IPS-18c (cell line): ENCODE measurements around the gene CADPS.

Experiments
- H3K4me3 ChIP-seq: 2 replicates; pipeline ENCODE4 v1.7.0; 2013; ENCODE audit warnings: low read depth, mild to moderate bottlenecking, low read length, moderate library complexity; ENCODE audit not compliant: insufficient read depth
- H3K9me3 ChIP-seq: one replicate; pipeline ENCODE4 v1.6.1; 2013; ENCODE audit warnings: mild to moderate bottlenecking, low read length, moderate library complexity; ENCODE audit not compliant: control insufficient read depth, insufficient read depth

The CADPS gene

GRCh38 chr3:62827550-62827949, 47.7 kb downstream of the CADPS start:
- no peak overlapping the region for H3K4me3 ChIP-seq
- no peaks in the 10 kb centered on the region for H3K9me3 ChIP-seq

GRCh38 chr3:62824965-62825592, 50.1 kb downstream of the CADPS start:
- Histone ChIP-seq H3K9me3 (no peaks in the 10 kb centered on the region), H3K4me3 (no peak overlapping the region)

DNA sequence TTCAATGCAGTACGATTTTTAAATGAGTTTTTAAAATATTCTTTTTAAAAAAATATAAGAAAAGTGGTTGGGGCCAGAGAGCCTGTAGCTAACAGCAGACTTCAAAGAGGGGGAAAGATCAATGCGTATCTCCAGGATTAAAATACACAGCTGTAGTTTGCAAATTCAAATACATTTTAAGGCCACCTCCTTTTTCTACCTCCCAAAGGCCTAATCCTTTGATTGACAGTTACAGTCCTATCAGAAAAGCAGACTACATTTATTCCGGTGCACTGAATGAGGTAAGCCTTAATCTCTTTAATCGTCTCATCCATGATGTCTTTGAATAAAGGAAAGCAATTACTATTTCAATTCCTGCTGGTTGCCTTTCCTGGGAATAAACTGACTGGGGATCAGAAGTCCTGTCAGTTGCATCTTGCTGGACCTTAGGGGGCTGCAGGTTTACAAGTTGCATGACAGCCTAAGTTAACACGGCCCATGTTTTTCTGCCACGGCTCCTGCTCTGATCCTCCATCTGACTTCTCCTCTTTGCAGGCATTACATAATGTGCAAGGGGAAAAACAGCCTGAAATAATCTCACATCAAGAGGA, 51.7 kb downstream of the CADPS start:
- no peak overlapping the region for H3K4me3 ChIP-seq

DNA sequence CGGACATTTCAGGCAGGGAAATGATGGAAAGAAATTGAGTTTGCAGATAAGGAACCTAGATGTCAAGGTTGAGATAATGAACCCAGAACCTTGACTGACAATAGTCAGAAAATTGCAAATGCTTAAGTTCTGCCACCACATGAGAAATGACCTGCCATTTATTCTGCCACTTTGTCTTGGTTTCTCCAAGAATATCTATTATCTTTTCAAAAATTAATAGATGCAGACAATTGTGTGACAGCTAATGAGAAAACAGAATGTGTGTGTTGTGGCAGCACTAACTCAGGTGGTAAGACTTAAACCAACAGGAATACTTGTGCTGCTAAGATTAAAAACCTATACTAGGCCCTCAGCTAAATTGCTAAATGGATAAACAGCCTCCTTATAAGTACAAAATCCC, 52.3 kb downstream of the CADPS start:
- Histone ChIP-seq H3K4me3 (no peak overlapping the region), H3K9me3 (no peaks in the 10 kb centered on the region)

More for the DNA sequence above, 51.7 kb downstream of the CADPS start:
- no peaks in the 10 kb centered on the region for H3K9me3 ChIP-seq

GRCh38 chr3:62818347-62818746, 56.9 kb downstream of the CADPS start:
- Histone ChIP-seq H3K4me3 (no peak overlapping the region), H3K9me3 (no peaks in the 10 kb centered on the region)

- no peaks in the 10 kb centered on the region for H3K9me3 ChIP-seq
- no peak overlapping the region for H3K4me3 ChIP-seq
Observed at GRCh38 chr3:62817678-62818077, 57.5 kb downstream of the CADPS start.

DNA sequence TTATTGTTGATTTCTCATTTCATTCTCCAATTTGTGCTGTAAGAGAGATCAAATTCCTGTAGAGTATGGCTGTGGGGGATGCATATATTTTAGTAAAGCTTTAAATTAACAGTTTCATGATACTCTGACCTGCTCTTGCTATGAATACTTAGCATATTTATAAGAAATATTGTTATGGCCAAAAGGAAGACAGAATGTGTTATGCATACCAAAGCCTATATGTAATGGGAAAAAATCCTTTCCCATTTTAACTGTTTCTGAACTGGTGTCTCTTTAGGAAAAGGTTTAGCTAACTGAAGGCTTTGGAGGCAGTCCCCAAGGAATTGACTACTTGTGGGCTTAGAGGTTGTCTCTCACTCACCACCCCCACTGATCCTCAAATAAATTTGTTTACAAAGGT, 59.2 kb downstream of the CADPS start:
- no peaks in the 10 kb centered on the region for H3K9me3 ChIP-seq
- H3K4me3 ChIP-seq, result no peak overlapping the region

DNA sequence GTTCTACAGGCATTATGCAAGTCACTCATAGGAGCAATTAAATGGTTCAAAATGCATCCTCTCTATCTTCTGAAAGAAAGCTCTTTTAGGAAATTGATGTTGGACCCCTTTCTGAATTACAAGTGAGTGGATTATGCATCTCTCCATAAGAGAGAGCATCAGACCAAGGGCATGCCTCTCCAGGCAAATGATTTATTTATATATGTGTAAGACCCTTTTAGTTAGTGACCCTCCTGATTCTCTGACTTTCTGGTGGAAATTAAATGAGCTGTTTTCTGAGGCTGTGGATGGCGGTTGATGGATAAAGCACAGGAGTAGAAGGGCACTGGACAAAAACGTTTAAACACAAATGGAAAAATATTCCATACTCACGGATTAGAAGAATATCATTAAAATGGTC, 62.6 kb downstream of the CADPS start:
- no peak overlapping the region for H3K4me3 ChIP-seq
- H3K9me3 ChIP-seq, result no peaks in the 10 kb centered on the region

GRCh38 chr3:62811119-62811518, 64.1 kb downstream of the CADPS start:
- H3K9me3 ChIP-seq, result no peaks in the 10 kb centered on the region
- no peak overlapping the region for H3K4me3 ChIP-seq

DNA sequence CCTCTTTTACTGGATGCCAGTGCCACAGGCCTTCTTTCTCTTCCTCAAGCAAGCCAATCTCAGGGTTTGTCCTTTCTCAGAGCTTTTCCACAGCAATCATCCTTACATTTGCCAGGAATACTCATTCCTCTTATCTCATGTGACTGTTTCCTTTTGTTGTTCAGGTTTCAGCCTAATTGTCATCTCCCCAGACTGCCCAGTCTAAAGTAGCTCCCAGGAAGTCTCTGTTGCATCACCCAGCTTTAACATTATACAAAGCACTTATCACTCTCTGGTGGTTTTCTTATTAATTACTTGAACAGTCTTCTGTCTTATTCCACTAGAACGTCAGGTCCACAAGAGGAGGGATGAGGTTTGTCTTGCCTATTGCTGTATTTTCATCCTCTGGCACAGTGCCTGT, 65.8 kb downstream of the CADPS start:
- no peak overlapping the region for H3K4me3 ChIP-seq
- H3K9me3 ChIP-seq, result no peaks in the 10 kb centered on the region

- Histone ChIP-seq H3K4me3 (no peak overlapping the region), H3K9me3 (no peaks in the 10 kb centered on the region)
Observed at GRCh38 chr3:62805580-62806277, 69.5 kb downstream of the CADPS start.

DNA sequence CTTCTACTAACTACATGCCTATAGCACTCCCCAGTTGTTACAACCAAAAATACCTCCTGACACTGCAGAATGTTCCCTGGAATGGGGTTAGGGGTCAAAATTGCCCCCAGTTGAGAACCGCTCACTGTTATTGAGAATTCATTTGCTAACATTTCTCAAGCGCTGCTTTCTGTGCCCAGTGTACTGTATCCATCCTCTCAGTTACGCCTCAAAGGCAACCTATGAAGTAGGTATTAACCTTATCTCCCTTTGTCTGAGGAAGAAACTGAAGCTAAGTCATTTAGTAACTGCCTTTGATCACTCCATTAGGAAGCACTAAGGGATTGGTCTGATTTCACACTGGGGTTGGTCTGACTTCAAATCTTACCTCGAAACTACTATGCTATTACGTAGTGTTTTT, 70.1 kb downstream of the CADPS start:
- H3K9me3 ChIP-seq, result no peaks in the 10 kb centered on the region
- H3K4me3 ChIP-seq, result no peak overlapping the region

DNA sequence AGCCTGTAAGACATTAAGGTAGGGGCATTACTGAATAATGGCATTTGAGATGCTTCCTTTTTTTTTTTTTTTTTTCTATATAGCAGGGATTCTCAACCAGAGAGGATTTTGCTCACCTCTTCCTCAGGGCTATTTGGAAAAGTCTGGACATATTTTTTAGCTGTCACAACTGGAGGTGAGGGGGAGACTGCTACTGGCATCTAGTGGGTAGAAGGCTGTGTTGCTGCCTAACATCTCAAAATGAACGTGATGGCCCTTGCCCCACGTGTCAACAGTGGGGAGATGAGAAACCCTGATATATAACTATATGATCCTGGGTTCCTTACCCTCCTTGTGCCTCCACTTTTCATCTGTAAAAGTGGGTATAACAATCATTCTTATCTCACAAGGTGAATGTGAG, 71.9 kb downstream of the CADPS start:
- H3K4me3 ChIP-seq, result no peak overlapping the region
- no peaks in the 10 kb centered on the region for H3K9me3 ChIP-seq

GRCh38 chr3:62798000-62798399, 77.2 kb downstream of the CADPS start:
- no peaks in the 10 kb centered on the region for H3K9me3 ChIP-seq
- no peak overlapping the region for H3K4me3 ChIP-seq

DNA sequence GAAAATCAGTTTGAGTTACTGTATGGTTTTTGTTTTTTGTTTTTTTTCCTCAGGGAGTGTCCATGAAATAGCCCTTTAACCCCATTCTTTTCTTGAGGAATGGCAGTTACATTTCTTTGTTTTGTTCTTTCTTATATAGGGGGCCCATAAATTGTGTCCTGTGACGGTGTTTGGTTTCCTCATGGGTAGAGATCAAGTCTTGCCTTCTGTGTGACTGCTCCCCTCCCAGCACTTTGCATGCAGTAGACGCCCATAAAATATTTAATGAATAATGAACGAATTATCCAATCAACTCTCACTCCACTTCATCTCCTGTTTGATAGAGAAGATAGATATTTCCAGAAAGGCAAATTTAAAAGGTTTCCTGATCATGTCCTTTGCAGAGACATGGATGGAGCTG, 78.1 kb downstream of the CADPS start:
- H3K9me3 ChIP-seq, result no peaks in the 10 kb centered on the region
- no peak overlapping the region for H3K4me3 ChIP-seq

GRCh38 chr3:62795978-62796657, 79.1 kb downstream of the CADPS start:
- Histone ChIP-seq H3K4me3 (no peak overlapping the region), H3K9me3 (no peaks in the 10 kb centered on the region)

DNA sequence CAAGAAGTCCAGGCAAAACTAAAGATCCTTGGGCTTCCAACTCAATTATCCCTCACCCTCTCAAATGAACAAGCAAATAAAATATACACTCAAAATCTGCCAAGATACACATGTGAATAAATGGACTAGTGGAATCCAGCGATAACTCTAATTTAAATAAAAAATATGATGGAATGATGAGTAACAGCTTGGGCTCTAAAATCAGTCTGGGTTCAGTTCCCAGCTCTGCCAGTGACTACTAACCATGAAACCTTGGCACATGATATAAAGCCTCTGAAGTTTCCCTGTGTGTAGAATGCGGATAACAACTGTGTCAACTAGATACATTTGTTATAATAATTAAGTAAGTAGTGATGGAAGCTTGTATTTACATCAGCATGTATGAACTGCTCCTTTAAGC, 81.3 kb downstream of the CADPS start:
- Histone ChIP-seq H3K9me3 (no peaks in the 10 kb centered on the region), H3K4me3 (no peak overlapping the region)

- no peak overlapping the region for H3K4me3 ChIP-seq
- H3K9me3 ChIP-seq, result no peaks in the 10 kb centered on the region
Observed at GRCh38 chr3:62785384-62785783, 89.8 kb downstream of the CADPS start.
